Epithelial cell of prostate (primary cell): ENCODE results near the gene UNC119.
"Not testable (repeated sequence)": the region's sequence is repeated elsewhere in the genome, so short reads cannot be mapped to it uniquely, and the experiment has no call there.

Experiments
- DNase-seq: peaks from one replicate; pipeline ENCODE4 v3.0.0-alpha.2; 2011; ENCODE audit warnings: low read depth, low spot score
- H3K27ac ChIP-seq: fragments of 450-650 bp; 2 replicates; pipeline ENCODE4 v1.5.1; 2017; ENCODE audit warnings: mild to moderate bottlenecking

Gene UNC119

DNA sequence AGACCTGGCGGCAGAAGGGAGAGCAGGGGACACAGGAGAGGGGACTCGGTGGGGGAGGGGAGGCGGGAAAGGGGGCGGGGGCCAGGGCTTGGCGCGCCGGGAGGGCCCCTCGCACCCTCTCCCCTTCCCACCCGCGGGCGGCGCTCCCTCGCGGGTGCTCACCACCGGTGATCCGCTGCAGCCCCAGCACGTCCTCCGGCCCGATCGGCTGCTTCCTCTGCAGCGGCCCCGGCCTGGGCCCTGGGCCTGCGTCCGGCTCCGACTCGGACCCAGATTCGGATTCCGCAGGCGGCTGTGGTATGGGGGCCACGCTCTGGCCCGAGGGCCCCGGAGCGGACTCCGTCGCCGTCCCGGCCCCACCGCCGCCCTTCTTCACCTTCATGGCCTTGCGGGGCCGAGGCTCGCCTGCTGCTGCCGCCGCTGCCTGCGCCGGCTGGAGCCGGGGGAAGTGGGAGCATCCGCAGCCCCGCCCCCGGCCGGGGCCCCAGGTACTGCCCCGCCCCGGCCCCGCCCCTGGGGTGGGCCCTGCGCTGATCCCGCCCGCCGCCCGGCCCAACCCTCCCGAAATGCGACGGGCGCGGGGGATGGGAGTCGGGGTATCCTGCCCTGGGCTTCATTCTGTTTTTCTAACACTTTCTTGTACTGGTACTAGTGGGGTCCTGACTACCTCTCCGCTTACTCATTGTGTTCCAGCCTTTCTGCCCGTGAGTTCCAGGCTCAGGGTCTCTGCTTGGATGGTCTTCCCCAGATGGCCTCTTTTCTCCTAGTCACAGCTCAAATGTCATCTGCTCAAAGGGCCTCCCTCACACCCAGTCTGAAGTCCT, at the start of gene UNC119:
Gene UNC119, minus strand, starts transcription at position 449 of the 824 bp plus-strand sequence. Its CDS starts 67 bp downstream, at position 382.
- no peak for DNase-seq
- no peak within 1 kb of the TSS for H3K27ac ChIP-seq

GRCh38 chr17:28599311-28600184, 47.1 kb upstream of the UNC119 start:
- DNase-seq, result peak; percentile 68
- H3K27ac ChIP-seq, result peak overlapping the region; percentile 86

- DNase-seq, result peak; percentile 29
- H3K27ac ChIP-seq, result peak within 1 kb of the TSS; percentile 86
Measured at GRCh38 chr17:28598799-28599310, 46.4 kb upstream of the UNC119 start, which contains the start of gene SPAG5. SPAG5 (minus strand) TSS chr17:28599025; CDS start chr17:28598946, 79 bp downstream.

DNA sequence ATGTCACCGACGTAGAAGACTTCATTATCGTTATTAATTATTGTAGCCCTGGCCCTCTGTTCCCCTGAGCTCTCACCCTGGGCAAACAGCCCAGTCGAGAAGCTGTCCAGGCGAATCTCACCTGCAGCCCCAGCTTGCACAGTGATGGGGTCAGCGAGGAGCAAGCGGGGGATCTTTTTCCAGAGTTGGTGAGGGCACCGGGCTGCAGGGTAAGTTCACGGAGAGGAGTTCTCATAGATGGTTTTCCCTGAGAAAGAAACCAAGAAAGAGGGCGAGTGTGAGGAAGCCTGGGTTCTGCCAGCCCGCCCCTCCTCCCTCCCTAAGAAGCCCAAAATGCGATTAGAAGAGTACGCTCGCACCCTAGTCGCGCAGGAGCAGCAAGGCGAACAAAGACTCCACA, 46.0 kb upstream of the UNC119 start:
- DNase-seq, result no peak
- no peak overlapping the region for H3K27ac ChIP-seq

DNA sequence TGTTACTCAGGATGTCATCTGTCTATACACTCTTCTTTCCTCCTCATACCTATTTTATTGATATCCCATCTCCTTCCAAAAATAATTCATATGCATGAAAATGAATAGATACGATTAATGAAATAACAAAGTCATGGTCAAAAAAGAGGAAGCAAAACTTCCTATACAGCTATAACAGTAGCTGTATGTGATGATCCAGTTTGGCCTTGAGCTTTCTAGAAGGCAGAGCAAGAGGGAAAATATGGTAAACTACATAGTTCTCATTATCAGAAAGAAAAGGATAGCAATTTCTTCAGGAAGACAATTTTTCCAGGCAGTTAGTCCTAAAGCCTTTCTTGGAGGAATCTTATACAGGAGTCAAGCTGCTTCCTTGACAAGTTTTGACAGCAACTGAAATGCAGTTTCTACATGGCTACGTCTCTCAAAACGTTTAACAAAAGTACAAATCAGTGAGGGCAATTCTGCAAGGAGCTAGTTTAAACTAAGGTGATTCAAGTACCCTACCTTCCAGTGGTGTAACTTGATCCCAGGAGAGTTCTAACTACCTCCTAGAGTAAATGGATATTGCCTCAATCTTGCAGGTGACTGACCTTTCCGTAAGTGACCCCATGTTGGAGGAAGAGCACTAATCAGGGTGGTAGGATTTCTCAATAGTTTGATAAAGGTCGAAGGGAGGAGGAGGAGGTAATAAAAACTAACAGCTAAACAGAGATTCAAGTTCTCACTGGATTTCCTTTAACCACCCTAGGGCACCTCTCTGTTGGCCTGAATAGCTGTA, 45.4 kb upstream of the UNC119 start:
- DNase-seq, result no peak
- no peak overlapping the region for H3K27ac ChIP-seq

DNA sequence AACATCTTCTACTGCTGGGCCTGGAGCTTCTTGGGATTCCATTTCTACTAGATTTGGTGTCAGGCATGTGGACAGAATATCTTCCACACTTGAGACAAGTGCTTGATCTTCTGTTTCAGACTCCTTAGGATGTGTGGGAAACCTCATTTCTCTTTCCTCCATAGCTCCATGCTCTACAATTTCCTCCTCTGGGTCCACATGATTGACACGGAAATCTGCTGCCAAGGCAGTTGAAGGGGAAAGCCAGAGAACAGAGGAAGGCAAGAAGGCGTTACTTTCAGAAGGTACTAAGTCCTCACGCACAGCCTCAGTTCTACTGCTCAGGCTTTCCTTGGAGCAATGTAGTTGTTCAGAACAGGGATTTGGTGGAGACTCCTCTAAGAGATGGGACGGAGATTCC, 39.8 kb upstream of the UNC119 start:
- no peak overlapping the region for H3K27ac ChIP-seq
- no peak for DNase-seq

DNA sequence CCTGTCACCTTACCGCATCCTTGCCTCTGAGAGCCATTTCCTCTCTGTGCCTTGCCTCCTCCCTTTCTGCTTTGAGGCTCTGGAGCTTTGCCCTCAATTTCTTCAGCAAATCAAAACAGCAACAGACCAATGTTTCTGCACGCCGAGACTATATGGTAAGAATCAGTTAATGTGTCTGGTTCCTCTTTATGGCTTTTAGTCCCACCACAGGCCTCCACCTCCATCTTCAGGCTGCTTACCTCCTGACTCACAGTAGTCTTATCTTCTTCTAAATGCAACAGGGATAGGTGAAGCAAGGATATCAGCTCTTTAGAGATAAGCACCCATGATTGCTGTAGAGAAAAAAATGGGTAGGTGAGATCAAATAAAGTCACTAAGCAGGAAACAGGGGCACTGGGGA, 33.4 kb upstream of the UNC119 start:
- no peak for DNase-seq

GRCh38 chr17:28584434-28584833, 32.0 kb upstream of the UNC119 start:
- no peak overlapping the region for H3K27ac ChIP-seq
- no peak for DNase-seq

More for the DNA sequence above, 33.4 kb upstream of the UNC119 start:
- no peak overlapping the region for H3K27ac ChIP-seq

- no peak for DNase-seq
- H3K27ac ChIP-seq, result no peak overlapping the region
Measured at GRCh38 chr17:28582513-28582912, 30.1 kb upstream of the UNC119 start.

- DNase-seq, result no peak
- no peak overlapping the region for H3K27ac ChIP-seq
Measured at GRCh38 chr17:28580959-28581358, 28.5 kb upstream of the UNC119 start.

GRCh38 chr17:28579526-28579925, 27.1 kb upstream of the UNC119 start:
- no peak for DNase-seq

DNA sequence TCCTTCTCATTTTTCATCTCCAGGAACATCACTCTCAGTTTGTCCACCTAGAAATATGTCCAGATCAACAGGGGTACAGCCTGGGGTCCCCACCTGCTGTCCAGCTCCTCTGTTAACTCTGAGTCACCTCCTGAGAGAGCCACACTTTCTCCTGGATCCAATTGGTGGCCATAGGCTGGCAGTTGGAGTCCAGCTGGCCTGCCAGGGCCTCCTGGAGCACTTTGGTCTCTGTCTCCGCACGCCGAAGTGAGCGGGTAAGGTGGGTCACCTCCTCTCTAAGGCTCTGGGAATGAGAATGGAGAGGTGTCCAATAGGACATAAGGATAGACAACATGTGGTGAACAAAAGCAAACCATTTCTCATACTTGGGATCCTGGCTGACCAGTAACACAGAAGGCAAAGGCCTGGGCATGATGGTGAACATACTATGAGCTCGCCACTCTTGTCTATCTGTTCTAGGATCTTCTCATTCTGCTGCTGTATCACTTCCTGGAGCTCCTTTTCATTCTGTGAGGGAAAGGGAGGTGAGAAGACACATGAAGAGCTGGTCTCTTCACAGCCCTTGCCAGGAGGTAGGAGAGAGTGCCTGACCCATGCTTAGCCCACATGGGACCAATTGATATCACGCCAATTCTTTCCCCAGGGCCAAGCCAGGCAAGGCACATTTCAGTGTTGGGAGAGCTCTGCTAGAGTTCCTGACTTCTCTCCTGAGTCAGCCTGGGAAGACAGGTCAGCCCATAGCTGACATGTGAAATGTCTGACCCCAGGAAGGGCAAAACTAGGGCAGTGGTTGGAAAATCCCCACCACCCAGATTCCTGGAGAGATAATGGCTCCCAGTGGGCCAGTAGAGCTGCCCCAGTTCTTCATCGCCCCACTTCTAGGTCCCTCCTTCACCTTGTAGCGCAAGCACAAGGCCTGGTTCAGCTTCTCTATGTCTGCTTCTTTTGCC, 26.1 kb upstream of the UNC119 start:
- no peak for DNase-seq
- no peak overlapping the region for H3K27ac ChIP-seq

More at GRCh38 chr17:28579526-28579925, 27.1 kb upstream of the UNC119 start:
- H3K27ac ChIP-seq, result no peak overlapping the region

GRCh38 chr17:28577466-28577824, 25.0 kb upstream of the UNC119 start:
- H3K27ac ChIP-seq, result no peak overlapping the region
- DNase-seq, result no peak

GRCh38 chr17:28576758-28577465, 24.5 kb upstream of the UNC119 start, which contains the start of gene ALDOC:
ALDOC (minus strand) TSS chr17:28576895; CDS start chr17:28575532, 1,363 bp downstream.
- peak; percentile 69 for DNase-seq
- no peak within 1 kb of the TSS for H3K27ac ChIP-seq

- H3K27ac ChIP-seq, DNase-seq: not testable (repeated sequence)
Measured at GRCh38 chr17:28576016-28576415, 23.6 kb upstream of the UNC119 start.

DNA sequence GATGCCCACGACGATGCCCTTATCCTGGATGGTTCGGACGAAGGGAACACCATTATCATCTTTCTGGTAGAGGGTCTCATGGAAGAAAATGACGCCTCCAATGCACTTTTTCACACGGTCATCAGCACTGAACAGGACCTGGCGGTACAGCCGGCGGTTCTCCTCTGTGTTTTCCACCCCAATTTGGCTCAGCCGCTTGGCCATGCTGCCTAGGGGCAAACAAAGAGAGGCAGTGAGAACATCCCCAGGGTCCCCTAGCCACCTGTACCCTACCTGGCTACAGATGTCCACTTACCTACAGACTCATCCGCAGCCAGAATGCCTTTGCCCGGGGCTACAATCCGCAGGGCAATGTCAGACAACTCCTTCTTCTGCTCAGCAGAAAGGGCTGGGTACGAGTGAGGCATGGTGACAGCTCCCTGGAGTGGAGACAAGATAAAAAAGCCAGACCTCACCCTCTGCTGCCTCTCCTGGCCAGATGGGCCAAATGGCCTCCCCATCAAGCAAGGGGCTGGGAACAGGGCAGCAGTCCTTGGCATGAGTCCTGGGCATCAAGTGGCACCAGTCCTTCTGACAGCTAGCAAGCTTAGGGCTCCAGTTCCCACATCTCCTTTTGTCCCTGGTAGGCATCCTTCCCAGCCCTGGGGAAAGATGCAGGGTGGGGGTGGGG, 22.8 kb upstream of the UNC119 start:
- no peak for DNase-seq
- no peak overlapping the region for H3K27ac ChIP-seq

DNA sequence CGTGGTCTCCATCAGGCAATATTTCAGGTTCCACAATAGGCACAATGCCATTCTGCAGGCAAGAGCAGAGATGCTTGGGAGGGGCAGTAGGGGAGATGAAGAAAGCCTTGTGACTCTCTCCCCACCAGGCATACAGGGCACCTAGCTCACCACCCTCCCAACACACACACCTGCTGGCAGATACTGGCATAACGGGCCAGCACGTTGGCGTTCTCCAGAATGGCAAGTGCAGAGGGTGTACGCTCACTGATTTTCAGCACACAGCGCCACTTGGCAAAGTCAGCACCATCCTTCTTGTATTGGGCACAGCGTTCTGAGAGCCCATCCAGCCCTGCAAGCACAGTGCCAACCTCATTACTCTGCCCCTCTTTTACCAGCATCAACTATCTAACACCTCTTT, 22.1 kb upstream of the UNC119 start:
- H3K27ac ChIP-seq, result no peak overlapping the region
- no peak for DNase-seq

DNA sequence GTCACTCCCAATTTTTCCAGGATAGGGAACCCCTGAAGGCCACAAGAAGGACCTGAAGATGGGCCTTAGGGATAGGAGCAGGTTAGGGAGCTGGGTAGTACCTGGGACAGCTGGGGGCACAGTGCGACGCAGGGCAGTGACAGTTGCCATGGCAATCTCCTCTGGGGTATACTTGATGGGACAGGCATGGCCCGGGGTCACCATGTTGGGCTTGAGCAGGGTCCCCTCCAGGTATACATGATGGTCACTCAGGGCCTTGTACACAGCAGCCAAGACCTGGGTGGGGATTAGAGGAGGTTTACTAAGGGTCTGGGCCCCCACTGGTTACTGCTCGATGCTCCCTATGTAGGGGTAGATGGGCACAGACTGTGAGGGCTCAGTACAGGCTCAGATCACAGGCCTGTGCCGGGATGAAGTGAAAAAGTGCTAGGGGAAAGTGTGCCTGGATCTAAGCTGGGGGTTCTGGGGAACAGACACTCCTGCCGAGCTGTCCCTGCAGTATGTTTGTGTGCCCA, 21.6 kb upstream of the UNC119 start:
- no peak for DNase-seq
- no peak overlapping the region for H3K27ac ChIP-seq
